ENCODE results near the gene OSBP2.

The OSBP2 gene

GRCh38 chr22:30809086-30809485 lies 114.4 kb downstream of the OSBP2 start:
- peak; percentile 28 for DNase-seq (ENCODE audit: low read depth, low spot score)

- no peak for DNase-seq (ENCODE audit: low read depth, low spot score)
Observed at GRCh38 chr22:30810105-30810504, 115.4 kb downstream of the OSBP2 start.

GRCh38 chr22:30813936-30814335 lies 119.3 kb downstream of the OSBP2 start:
- no peak for DNase-seq (ENCODE audit: low read depth, low spot score)

- DNase-seq (ENCODE audit: low read depth, low spot score): no peak
Observed at GRCh38 chr22:30816413-30816812, 121.7 kb downstream of the OSBP2 start.

- DNase-seq (ENCODE audit: low read depth, low spot score): no peak
Observed at GRCh38 chr22:30821381-30821780, 126.7 kb downstream of the OSBP2 start.

GRCh38 chr22:30821863-30822215 lies 127.2 kb downstream of the OSBP2 start:
- no peak for DNase-seq (ENCODE audit: low read depth, low spot score)

GRCh38 chr22:30822216-30823014 lies 127.7 kb downstream of the OSBP2 start:
- DNase-seq (ENCODE audit: low read depth, low spot score): peak; percentile 41

GRCh38 chr22:30823015-30823370 lies 128.3 kb downstream of the OSBP2 start:
- peak; percentile 15 for DNase-seq (ENCODE audit: low read depth, low spot score)

- no peak for DNase-seq (ENCODE audit: low read depth, low spot score)
Observed at GRCh38 chr22:30824096-30824495, 129.4 kb downstream of the OSBP2 start.

GRCh38 chr22:30824711-30825110 lies 130.0 kb downstream of the OSBP2 start:
- DNase-seq (ENCODE audit: low read depth, low spot score): no peak

GRCh38 chr22:30825711-30826505 lies 131.2 kb downstream of the OSBP2 start:
- no peak for DNase-seq (ENCODE audit: low read depth, low spot score)

GRCh38 chr22:30826670-30827355 lies 132.1 kb downstream of the OSBP2 start:
- DNase-seq (ENCODE audit: low read depth, low spot score): no peak

- no peak for DNase-seq (ENCODE audit: low read depth, low spot score)
Observed at GRCh38 chr22:30827646-30828045, 133.0 kb downstream of the OSBP2 start.

- DNase-seq (ENCODE audit: low read depth, low spot score): no peak
Observed at GRCh38 chr22:30828187-30829155, 133.8 kb downstream of the OSBP2 start.

- peak; percentile 65 for DNase-seq (ENCODE audit: low read depth, low spot score)
Observed at GRCh38 chr22:30829901-30830550, 135.4 kb downstream of the OSBP2 start.

- peak; percentile 94 for DNase-seq (ENCODE audit: low read depth, low spot score)
Observed at GRCh38 chr22:30830907-30831306, 136.2 kb downstream of the OSBP2 start.

GRCh38 chr22:30832407-30832987 lies 137.8 kb downstream of the OSBP2 start:
- DNase-seq (ENCODE audit: low read depth, low spot score): peak; percentile 26

- no peak for DNase-seq (ENCODE audit: low read depth, low spot score)
Observed at GRCh38 chr22:30833322-30833721, 138.6 kb downstream of the OSBP2 start.

GRCh38 chr22:30837531-30837930 lies 142.9 kb downstream of the OSBP2 start:
- no peak for DNase-seq (ENCODE audit: low read depth, low spot score)

GRCh38 chr22:30838111-30838510 lies 143.4 kb downstream of the OSBP2 start:
- DNase-seq (ENCODE audit: low read depth, low spot score): no peak
